Thyroid gland (tissue), 4 donors: ENCODE data around the gene SURF6. TPM values are rescaled to one million over a fixed set of nuclear protein-coding genes. Genes with fewer than 3 reads are reported as not detected.

Source experiments
- DNase-seq, 2 donors: peaks; one replicate each; pipeline ENCODE4 v3.0.0-alpha.2; 2019
- H3K27ac ChIP-seq, 3 donors: fragments of 200-600 bp; sonication (generic); 1 replicate in 2 of 3; 2 replicates in 1 of 3; pipeline ENCODE4 v1.5.1; 2016 to 2019; ENCODE audit warnings: mild to moderate bottlenecking in 1 of 3, moderate library complexity in 1 of 3
- H3K27me3 ChIP-seq: fragments of 200-600 bp; sonication (generic); one replicate; pipeline ENCODE4 v1.5.1; 2019
- H3K36me3 ChIP-seq, 2 donors: fragments of 200-600 bp; sonication (generic); one replicate each; pipeline ENCODE4 v1.5.1; 2016 to 2019
- H3K4me1 ChIP-seq, 2 donors: fragments of 200-600 bp; sonication (generic); one replicate each; pipeline ENCODE4 v1.5.1; 2017 to 2019
- H3K4me3 ChIP-seq, 3 donors: fragments of 200-600 bp; sonication (generic); replicated peaks in 1 of 3; 1 replicate in 2 of 3; 2 replicates in 1 of 3; pipeline ENCODE4 v1.5.1; 2016; ENCODE audit warnings: mild to moderate bottlenecking in 1 of 3
- H3K9me3 ChIP-seq: fragments of 200-600 bp; sonication (generic); one replicate; pipeline ENCODE4 v1.5.1; 2017
- POLR2A ChIP-seq, 2 donors: fragments of 450-650 bp; IDR thresholded peaks; one replicate each; pipeline ENCODE4 v1.6.1; 2017; ENCODE audit warnings: antibody characterized with exemption in 2 of 2, mild to moderate bottlenecking in 2 of 2, moderate library complexity in 1 of 2
- WGBS, 2 donors: methylation state at CpG; one replicate each; pipeline ENCODE4 v1.1.5; 2017; 5-methylcytosine and 5-hydroxymethylcytosine counted together
- intact Hi-C: fragments of 100-400 bp; cut with DNase I; formaldehyde crosslinking; loops from one replicate; pipeline ENCODE4 v1.15.1; 2023
- small RNA-seq: library from RNA; depleted of rRNA; stranded (forward); fragments of <200 nt; gene quantifications from one replicate; pipeline ENCODE3, GENCODE V24; 2016
- total RNA-seq, 4 donors: library from RNA; depleted of rRNA; stranded (reverse); fragments of >200 nt; gene quantifications; one replicate each; pipeline ENCODE4 v1.2.3, GENCODE V29; 2016
- TF ChIP-seq, protein P1 (sequence below), 6 experiments: fragments of 200-600 bp in 3 of 6; fragments of 450-650 bp in 3 of 6; sonication (generic) in 3 of 6; IDR thresholded peaks; one replicate each; pipeline ENCODE4 v1.5.1; 2016 to 2019; ENCODE audit warnings: antibody characterized with exemption in 6 of 6, mild to moderate bottlenecking in 2 of 6, inconsistent platforms in 1 of 6, moderate library complexity in 1 of 6

Gene SURF6
- total RNA-seq, 4 donors from 2014 or later, result 18.4 to 34.9 (median 22.0) TPM

DNA sequence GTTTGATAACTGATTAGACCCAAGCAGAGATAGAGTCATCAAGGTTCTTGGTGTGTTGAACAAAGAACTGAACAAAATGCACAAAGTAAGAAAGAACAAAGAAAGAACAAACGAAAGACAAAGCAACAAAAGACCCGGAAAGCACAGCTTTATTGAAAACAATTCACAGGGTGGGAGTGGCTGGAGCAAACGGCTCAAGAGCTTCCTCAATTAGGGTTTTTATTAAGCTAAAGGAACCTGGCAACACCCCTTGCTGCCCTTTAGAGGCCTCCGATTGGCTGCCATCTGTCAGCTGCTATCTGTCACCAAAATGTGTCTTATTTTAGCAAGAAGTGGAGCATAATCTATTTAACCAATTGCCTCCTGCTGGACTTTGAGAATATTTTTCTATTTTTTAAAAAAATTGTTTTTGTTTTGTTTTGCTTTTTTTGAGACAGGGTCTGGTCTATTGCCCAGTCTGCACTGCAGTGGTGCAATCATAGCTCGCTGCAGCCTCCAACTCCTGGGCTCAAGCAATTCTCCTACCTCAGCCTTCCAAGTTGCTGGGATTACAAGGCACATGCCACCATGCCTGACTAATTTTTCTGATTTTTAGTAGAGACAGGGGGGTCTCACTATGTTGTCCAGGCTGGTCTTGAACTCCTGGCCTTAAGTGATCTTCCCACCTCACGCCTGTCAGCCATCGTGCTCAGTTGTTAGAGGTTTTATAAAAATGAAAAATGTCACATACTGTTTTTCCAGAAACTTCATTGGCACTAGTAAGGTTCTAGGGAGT is 53.3 kb downstream of the SURF6 start:
- no peak for DNase-seq
- TF ChIP-seq, protein P1, sequence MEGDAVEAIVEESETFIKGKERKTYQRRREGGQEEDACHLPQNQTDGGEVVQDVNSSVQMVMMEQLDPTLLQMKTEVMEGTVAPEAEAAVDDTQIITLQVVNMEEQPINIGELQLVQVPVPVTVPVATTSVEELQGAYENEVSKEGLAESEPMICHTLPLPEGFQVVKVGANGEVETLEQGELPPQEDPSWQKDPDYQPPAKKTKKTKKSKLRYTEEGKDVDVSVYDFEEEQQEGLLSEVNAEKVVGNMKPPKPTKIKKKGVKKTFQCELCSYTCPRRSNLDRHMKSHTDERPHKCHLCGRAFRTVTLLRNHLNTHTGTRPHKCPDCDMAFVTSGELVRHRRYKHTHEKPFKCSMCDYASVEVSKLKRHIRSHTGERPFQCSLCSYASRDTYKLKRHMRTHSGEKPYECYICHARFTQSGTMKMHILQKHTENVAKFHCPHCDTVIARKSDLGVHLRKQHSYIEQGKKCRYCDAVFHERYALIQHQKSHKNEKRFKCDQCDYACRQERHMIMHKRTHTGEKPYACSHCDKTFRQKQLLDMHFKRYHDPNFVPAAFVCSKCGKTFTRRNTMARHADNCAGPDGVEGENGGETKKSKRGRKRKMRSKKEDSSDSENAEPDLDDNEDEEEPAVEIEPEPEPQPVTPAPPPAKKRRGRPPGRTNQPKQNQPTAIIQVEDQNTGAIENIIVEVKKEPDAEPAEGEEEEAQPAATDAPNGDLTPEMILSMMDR (IDR thresholded peaks at IDR 0.05), result no peak
- TF ChIP-seq POLR2A (IDR thresholded peaks at IDR 0.05), result no peak
- H3K4me1 ChIP-seq, result no peaks in the 10 kb centered on the region
- H3K36me3 ChIP-seq, result no peaks in the 10 kb centered on the region
- no peaks in the 10 kb centered on the region for H3K27me3 ChIP-seq
- no peak overlapping the region for H3K4me3 ChIP-seq
- 75 to 81% methylated on average over 7 of the region's 7 CpGs for WGBS, 2 donors
- intact Hi-C loops, result no loop called here
- no peak overlapping the region for H3K27ac ChIP-seq
- H3K9me3 ChIP-seq, result no peaks in the 10 kb centered on the region

DNA sequence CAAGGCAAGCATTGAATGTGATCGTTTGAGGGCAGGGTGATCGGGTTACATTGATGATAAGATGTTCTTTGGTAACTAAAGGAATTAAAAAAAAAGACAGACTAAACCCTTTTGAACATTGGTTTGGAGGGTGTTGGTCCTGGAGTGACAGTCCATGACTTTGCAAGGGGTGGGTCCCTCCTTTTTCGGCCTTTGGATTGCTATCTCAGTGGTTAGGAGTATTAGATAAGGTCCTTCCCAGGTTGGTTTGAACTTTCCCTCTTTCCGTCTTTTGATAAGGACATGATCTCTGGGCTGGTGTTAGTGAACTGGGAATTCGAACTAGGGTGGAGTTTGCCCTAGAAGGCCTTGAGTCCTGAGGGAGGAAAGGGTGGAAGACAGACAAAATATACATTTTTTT is 55.6 kb downstream of the SURF6 start:
- TF ChIP-seq POLR2A (IDR thresholded peaks at IDR 0.05), result no peak
- TF ChIP-seq, protein P1 (IDR thresholded peaks at IDR 0.05), result no peak
- Histone ChIP-seq H3K36me3 (no peaks in the 10 kb centered on the region), H3K4me1 (no peaks in the 10 kb centered on the region), H3K4me3 (no peak overlapping the region), H3K27me3 (no peaks in the 10 kb centered on the region), H3K9me3 (no peaks in the 10 kb centered on the region), H3K27ac (no peak overlapping the region)
- intact Hi-C loops, result loop anchor here (2.0 kb wide), 1 partner anchor 44 kb away; no protein-coding TSS in a partner anchor
- no peak for DNase-seq
- 75 to 78% methylated on average over 5 of the region's 5 CpGs for WGBS, 2 donors

Small RNA genes within 50 kb of the gene (small RNA-seq; reads per million reads assigned to genes)
- gene RF00019 (not detected), gene SNORD24 (not detected), gene SNORD36A (not detected), gene SNORD36B (not detected), gene SNORD36C (not detected)

Other genes with a start within 250 kb of the SURF6 start
- 10 to 100 TPM; 32.2 to 55.3 (median 43.5) TPM for gene RALGDS, start 214.9 kb downstream of the SURF6 start, total RNA-seq
- 10 to 100 TPM; 21.4 to 45.0 (median 25.1) TPM for gene GBGT1, start 172.3 kb downstream of the SURF6 start, total RNA-seq
- not detected for gene OBP2B, start 126.9 kb downstream of the SURF6 start, total RNA-seq
- 10 to 100 TPM; 15.7 to 32.6 (median 24.9) TPM for gene ABO, start 61.0 kb downstream of the SURF6 start, total RNA-seq
- gene MED22, start 11.9 kb upstream of the SURF6 start, total RNA-seq, result 10 to 100 TPM; 41.9 to 58.2 (median 48.6) TPM
- gene RPL7A, start 12.0 kb upstream of the SURF6 start, total RNA-seq, result 1,000 to 10,000 TPM; 1,394 to 2,407 (median 1,585) TPM
- gene SURF1, start 20.3 kb upstream of the SURF6 start, total RNA-seq, result 10 to 100 TPM; 51.5 to 82.7 (median 64.7) TPM
- 10 to 100 TPM; 26.2 to 42.7 (median 31.6) TPM for gene SURF2, start 20.4 kb upstream of the SURF6 start, total RNA-seq
- 100 to 1,000 TPM; 165 to 253 (median 226) TPM for gene SURF4, start 39.9 kb upstream of the SURF6 start, total RNA-seq
- gene STKLD1, start 40.2 kb upstream of the SURF6 start, total RNA-seq, result 1 to 10 TPM in 2 of 4 donors, not detected in 2; 1.6 to 2.2 TPM
- gene REXO4, start 81.8 kb upstream of the SURF6 start, total RNA-seq, result 10 to 100 TPM; 16.0 to 21.9 (median 19.0) TPM
- gene ADAMTS13, start 86.2 kb upstream of the SURF6 start, total RNA-seq, result 1 to 10 TPM; 1.5 to 2.8 (median 2.0) TPM
- 10 to 100 TPM; 21.4 to 36.7 (median 33.5) TPM for gene CACFD1, start 123.8 kb upstream of the SURF6 start, total RNA-seq
- gene SLC2A6, start 142.9 kb upstream of the SURF6 start, total RNA-seq, result 1 to 10 TPM; 1.1 to 3.8 (median 2.5) TPM
- gene MYMK, start 188.8 kb upstream of the SURF6 start, total RNA-seq, result not detected
- gene ADAMTSL2, start 198.5 kb upstream of the SURF6 start, total RNA-seq, result 1 to 10 TPM; 2.4 to 9.3 (median 8.7) TPM